ENCODE measurements around the gene TBX6.

GRCh38 chr16:30070490-30070889, 21.2 kb downstream of the TBX6 start:
- TF ChIP-seq SUZ12 (IDR thresholded peaks at IDR 0.05; ENCODE audit: unreplicated experiment) (no peak), MAX (IDR thresholded peaks at IDR 0.05; ENCODE audit: low read depth, low read length) (no peak)

Measured in GM12878 (cell line).